HEK293 (cell line): ENCODE data around the gene PTPN11.
A peak's percentile ranks its signal among the peaks of the same experiment; 100 is the strongest.

ENCODE experiments used
- CTCF ChIA-PET: fragments of 350-600 bp; formaldehyde crosslinking; extraction: SDS; loops from one replicate; lab custom pipeline; 2021; ENCODE audit warnings: antibody characterized with exemption; lab: Yijun Ruan, JAX
- POLR2A ChIA-PET: fragments of 300-600 bp; formaldehyde crosslinking; extraction: SDS; loops from one replicate; lab custom pipeline; 2020; ENCODE audit warnings: antibody characterized with exemption, inconsistent platforms; lab: Yijun Ruan, JAX
- H3K27ac ChIP-seq: fragments of 200-500 bp; sonication (Bioruptor generic); 2 replicates; pipeline ENCODE4 v1.5.1; 2014; ENCODE audit warnings: low read depth, low read length, control low read depth, inconsistent platforms; ENCODE audit errors: extremely low read depth
- H3K36me3 ChIP-seq, 2 experiments: fragments of 200-500 bp in 1 of 2; sonication (Bioruptor generic) in 1 of 2; 1 replicate in 1 of 2; 2 replicates in 1 of 2; pipeline ENCODE4 v1.5.1; 2014 to 2017; ENCODE audit warnings: inconsistent platforms in 2 of 2, low read length in 2 of 2; ENCODE audit not compliant: control insufficient read depth in 2 of 2, insufficient read depth in 1 of 2
- H3K4me1 ChIP-seq: fragments of 200-500 bp; sonication (Bioruptor generic); 2 replicates; pipeline ENCODE4 v1.5.1; 2014; ENCODE audit warnings: mild to moderate bottlenecking, low read length, inconsistent platforms; ENCODE audit not compliant: control insufficient read depth, insufficient read depth
- H3K4me3 ChIP-seq: 2 replicates; pipeline ENCODE4 v1.5.1; 2011; ENCODE audit warnings: low read depth, mild to moderate bottlenecking, control low read depth, low read length, moderate library complexity
- H3K9me3 ChIP-seq: fragments of 200-500 bp; sonication (Bioruptor generic); 2 replicates; pipeline ENCODE4 v1.5.1; 2014; ENCODE audit warnings: low read depth, low read length, inconsistent platforms; ENCODE audit not compliant: control insufficient read depth, insufficient read depth
- HOXD13 ChIP-seq: sonication (generic); formaldehyde crosslinking; IDR thresholded peaks from 2 replicates; pipeline ENCODE4 v1.8.0; 2022; ENCODE audit warnings: missing genetic modification reagents, borderline replicate concordance
- OSR2 ChIP-seq: fragments of 450-650 bp; formaldehyde crosslinking; IDR thresholded peaks from 2 replicates; pipeline ENCODE4 v1.5.1; 2016; ENCODE audit warnings: missing biosample characterization, missing genetic modification characterization
- PRDM1 ChIP-seq: fragments of 450-650 bp; formaldehyde crosslinking; IDR thresholded peaks from 2 replicates; pipeline ENCODE4; 2016; ENCODE audit warnings: missing biosample characterization, missing genetic modification characterization
- REPIN1 ChIP-seq: fragments of 450-650 bp; formaldehyde crosslinking; IDR thresholded peaks from 2 replicates; pipeline ENCODE4 v1.5.1; 2017; ENCODE audit warnings: missing biosample characterization, missing genetic modification characterization, low read depth
- SCRT2 ChIP-seq: fragments of 450-650 bp; formaldehyde crosslinking; IDR thresholded peaks from 2 replicates; pipeline ENCODE4 v1.5.1; 2016; ENCODE audit warnings: missing biosample characterization, missing genetic modification characterization
- ZBTB8A ChIP-seq: fragments of 450-650 bp; formaldehyde crosslinking; IDR thresholded peaks from 2 replicates; pipeline ENCODE4 v1.5.1; 2016; ENCODE audit warnings: missing biosample characterization, missing genetic modification characterization
- ZNF132 ChIP-seq: fragments of 450-650 bp; formaldehyde crosslinking; IDR thresholded peaks from 2 replicates; pipeline ENCODE4 v1.5.1; 2017; ENCODE audit warnings: missing biosample characterization, missing genetic modification characterization, borderline replicate concordance
- ZNF146 ChIP-seq: fragments of 450-650 bp; formaldehyde crosslinking; IDR thresholded peaks from 2 replicates; pipeline ENCODE4 v1.5.1; 2016; ENCODE audit warnings: missing biosample characterization, missing genetic modification characterization
- ZNF16 ChIP-seq: fragments of 450-650 bp; formaldehyde crosslinking; IDR thresholded peaks from 2 replicates; pipeline ENCODE4 v1.5.1; 2016; ENCODE audit warnings: low read depth, missing biosample characterization, missing genetic modification characterization
- ZNF248 ChIP-seq: fragments of 450-650 bp; formaldehyde crosslinking; IDR thresholded peaks from 2 replicates; pipeline ENCODE4 v1.5.1; 2017; ENCODE audit warnings: missing biosample characterization, missing genetic modification characterization
- ZNF324 ChIP-seq: fragments of 450-650 bp; formaldehyde crosslinking; IDR thresholded peaks from 2 replicates; pipeline ENCODE4 v1.5.1; 2016; ENCODE audit warnings: missing biosample characterization, missing genetic modification characterization
- ZNF37A ChIP-seq: fragments of 450-650 bp; IDR thresholded peaks from 2 replicates; pipeline ENCODE4 v1.5.1; 2018; ENCODE audit warnings: missing biosample characterization, missing genetic modification characterization
- ZNF473 ChIP-seq: fragments of 450-650 bp; formaldehyde crosslinking; IDR thresholded peaks from 2 replicates; pipeline ENCODE4 v1.5.1; 2017; ENCODE audit warnings: missing biosample characterization, missing genetic modification characterization
- ZNF488 ChIP-seq: fragments of 450-650 bp; formaldehyde crosslinking; IDR thresholded peaks from 2 replicates; pipeline ENCODE4 v1.5.1; 2016; ENCODE audit warnings: missing biosample characterization, missing genetic modification characterization
- ZNF510 ChIP-seq: fragments of 450-650 bp; formaldehyde crosslinking; IDR thresholded peaks from 2 replicates; pipeline ENCODE4 v1.5.1; 2018; ENCODE audit warnings: mild to moderate bottlenecking, missing genetic modification characterization, missing biosample characterization; ENCODE audit not compliant: insufficient replicate concordance
- ZNF555 ChIP-seq: fragments of 450-650 bp; formaldehyde crosslinking; conservative IDR thresholded peaks from 2 replicates; pipeline ENCODE4 v1.5.1; 2017; ENCODE audit warnings: missing biosample characterization, mild to moderate bottlenecking, missing genetic modification characterization, inconsistent platforms
- ZNF600 ChIP-seq: fragments of 450-650 bp; formaldehyde crosslinking; IDR thresholded peaks from 2 replicates; pipeline ENCODE4 v1.5.1; 2016; ENCODE audit warnings: missing biosample characterization, missing genetic modification characterization
- ZNF654 ChIP-seq: fragments of 450-650 bp; formaldehyde crosslinking; IDR thresholded peaks from 2 replicates; pipeline ENCODE4 v1.5.1; 2016; ENCODE audit warnings: low read depth, missing biosample characterization, missing genetic modification characterization
- ZNF837 ChIP-seq: fragments of 450-650 bp; formaldehyde crosslinking; IDR thresholded peaks from 2 replicates; pipeline ENCODE4 v1.5.1; 2016; ENCODE audit warnings: missing biosample characterization, missing genetic modification characterization
- TF ChIP-seq, protein P1 (sequence below): fragments of 450-650 bp; IDR thresholded peaks from 2 replicates; pipeline ENCODE4 v1.5.1; 2018; ENCODE audit warnings: missing biosample characterization, missing genetic modification characterization
- TF ChIP-seq, protein P2 (sequence below): fragments of 450-650 bp; formaldehyde crosslinking; IDR thresholded peaks from 2 replicates; pipeline ENCODE4 v1.5.1; 2016; ENCODE audit warnings: missing biosample characterization, missing genetic modification characterization

PTPN11 gene

GRCh38 chr12:112370199-112370598, 48.5 kb upstream of the PTPN11 start:
- Histone ChIP-seq H3K27ac (no peak overlapping the region), H3K9me3 (no peaks in the 10 kb centered on the region), H3K4me1 (peaks cover 15% of the 10 kb centered on the region), H3K36me3 (no peaks in the 10 kb centered on the region; a peak in 1 of 3 replicates), H3K4me3 (no peak overlapping the region)
- CTCF ChIA-PET, result no interaction called here
- TF ChIP-seq HOXD13, result no peak
- no peak for TF ChIP-seq ZNF488 (tag by site-specific recombination)
- no peak for TF ChIP-seq ZNF555 (tag by site-specific recombination)
- TF ChIP-seq ZNF248 (tag by site-specific recombination), result no peak
- no peak for TF ChIP-seq ZNF324
- POLR2A ChIA-PET, result no interaction called here

- CTCF ChIA-PET, result interaction anchor here (0.7 to 1.4 kb wide), 2 partner anchors 11 to 14 kb away, joined by 3 read pairs; no protein-coding TSS in a partner anchor
Measured at GRCh38 chr12:112370868-112371510, 47.8 kb upstream of the PTPN11 start.

GRCh38 chr12:112374166-112374740, 44.5 kb upstream of the PTPN11 start:
- no peak overlapping the region for H3K27ac ChIP-seq
- peaks cover 15% of the 10 kb centered on the region for H3K4me1 ChIP-seq
- CTCF ChIA-PET, result interaction anchor here (0.6 to 0.7 kb wide), 2 partner anchors 37 to 96 kb away, joined by 3 read pairs; no protein-coding TSS in a partner anchor
- POLR2A ChIA-PET, result no interaction called here
- TF ChIP-seq, protein P1, sequence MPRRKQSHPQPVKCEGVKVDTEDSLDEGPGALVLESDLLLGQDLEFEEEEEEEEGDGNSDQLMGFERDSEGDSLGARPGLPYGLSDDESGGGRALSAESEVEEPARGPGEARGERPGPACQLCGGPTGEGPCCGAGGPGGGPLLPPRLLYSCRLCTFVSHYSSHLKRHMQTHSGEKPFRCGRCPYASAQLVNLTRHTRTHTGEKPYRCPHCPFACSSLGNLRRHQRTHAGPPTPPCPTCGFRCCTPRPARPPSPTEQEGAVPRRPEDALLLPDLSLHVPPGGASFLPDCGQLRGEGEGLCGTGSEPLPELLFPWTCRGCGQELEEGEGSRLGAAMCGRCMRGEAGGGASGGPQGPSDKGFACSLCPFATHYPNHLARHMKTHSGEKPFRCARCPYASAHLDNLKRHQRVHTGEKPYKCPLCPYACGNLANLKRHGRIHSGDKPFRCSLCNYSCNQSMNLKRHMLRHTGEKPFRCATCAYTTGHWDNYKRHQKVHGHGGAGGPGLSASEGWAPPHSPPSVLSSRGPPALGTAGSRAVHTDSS (tag by site-specific recombination), result no peak
- TF ChIP-seq OSR2 (tag by site-specific recombination) (0 out of 2 replicates have a peak, but pooled peaks have one; percentile 38), ZNF510 (tag by site-specific recombination) (no peak), ZNF146 (no peak), ZNF600 (tag by site-specific recombination) (no peak), ZNF837 (no peak), ZNF37A (tag by site-specific recombination) (no peak), REPIN1 (tag by site-specific recombination) (no peak), ZNF654 (tag by site-specific recombination) (no peak), ZNF132 (tag by site-specific recombination) (no peak)
- TF ChIP-seq, protein P2, sequence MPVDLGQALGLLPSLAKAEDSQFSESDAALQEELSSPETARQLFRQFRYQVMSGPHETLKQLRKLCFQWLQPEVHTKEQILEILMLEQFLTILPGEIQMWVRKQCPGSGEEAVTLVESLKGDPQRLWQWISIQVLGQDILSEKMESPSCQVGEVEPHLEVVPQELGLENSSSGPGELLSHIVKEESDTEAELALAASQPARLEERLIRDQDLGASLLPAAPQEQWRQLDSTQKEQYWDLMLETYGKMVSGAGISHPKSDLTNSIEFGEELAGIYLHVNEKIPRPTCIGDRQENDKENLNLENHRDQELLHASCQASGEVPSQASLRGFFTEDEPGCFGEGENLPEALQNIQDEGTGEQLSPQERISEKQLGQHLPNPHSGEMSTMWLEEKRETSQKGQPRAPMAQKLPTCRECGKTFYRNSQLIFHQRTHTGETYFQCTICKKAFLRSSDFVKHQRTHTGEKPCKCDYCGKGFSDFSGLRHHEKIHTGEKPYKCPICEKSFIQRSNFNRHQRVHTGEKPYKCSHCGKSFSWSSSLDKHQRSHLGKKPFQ (tag by site-specific recombination), result peak; percentile 83
- TF ChIP-seq, all 188 proteins: peak for 2
- no peaks in the 10 kb centered on the region for H3K9me3 ChIP-seq
- no peaks in the 10 kb centered on the region; a peak in 1 of 3 replicates for H3K36me3 ChIP-seq
- H3K4me3 ChIP-seq, result no peak overlapping the region

More at GRCh38 chr12:112370868-112371510, 47.8 kb upstream of the PTPN11 start:
- no peak overlapping the region for H3K4me3 ChIP-seq
- H3K4me1 ChIP-seq, result peaks cover 15% of the 10 kb centered on the region
- no peak overlapping the region for H3K27ac ChIP-seq
- H3K9me3 ChIP-seq, result no peaks in the 10 kb centered on the region
- POLR2A ChIA-PET, result no interaction called here
- no peaks in the 10 kb centered on the region; a peak in 1 of 3 replicates for H3K36me3 ChIP-seq
- peak; percentile 96 for TF ChIP-seq PRDM1 (tag by site-specific recombination)
- TF ChIP-seq, protein P2 (tag by site-specific recombination), result peak; percentile 86
- TF ChIP-seq ZNF473 (tag by site-specific recombination), result no peak
- no peak for TF ChIP-seq ZNF16 (tag by site-specific recombination)
- TF ChIP-seq ZBTB8A (tag by site-specific recombination), result no peak
- TF ChIP-seq SCRT2 (tag by site-specific recombination), result peak; percentile 71
- TF ChIP-seq, all 188 proteins: peak for 3
